ENCODE results near the gene LYPD6. TPM values are rescaled to one million over a fixed set of nuclear protein-coding genes. Genes with fewer than 3 reads are reported as not detected.
"Not testable (repeated sequence)": the region's sequence is repeated elsewhere in the genome, so short reads cannot be mapped to it uniquely, and the experiment has no call there.

LYPD6 gene
- total RNA-seq, 1 donor from 2014 or later, result not detected

DNA sequence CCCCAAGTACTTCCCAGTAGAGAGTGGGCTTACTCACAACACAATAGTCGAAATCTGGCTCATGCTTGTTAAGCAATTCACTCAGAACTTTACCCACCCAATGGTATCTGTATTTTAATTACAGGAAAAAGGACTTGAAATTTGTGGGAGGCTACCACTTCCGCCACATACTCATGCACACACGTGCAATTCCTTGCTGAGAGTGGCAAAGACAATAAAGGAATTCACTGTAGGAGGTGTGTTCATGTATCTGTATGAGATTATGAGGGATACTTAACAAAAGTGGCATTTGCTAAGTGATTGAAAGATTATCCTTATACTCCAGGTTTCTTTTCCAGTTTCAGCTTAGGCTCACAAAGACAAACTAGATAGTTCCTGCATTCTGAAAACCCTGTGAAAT lies 14.9 kb upstream of the LYPD6 start:
- no peaks in the 10 kb centered on the region for H3K36me3 Mint-ChIP-seq (ENCODE audit: low read depth)
- ChIA-PET POLR2A (no interaction called here), CTCF (no interaction called here)
- no peak overlapping the region for H3K4me3 Mint-ChIP-seq
- no peaks in the 10 kb centered on the region for H3K9me3 Mint-ChIP-seq
- no peak for ATAC-seq (ENCODE audit: low read depth)
- TF ChIP-seq, protein P1, sequence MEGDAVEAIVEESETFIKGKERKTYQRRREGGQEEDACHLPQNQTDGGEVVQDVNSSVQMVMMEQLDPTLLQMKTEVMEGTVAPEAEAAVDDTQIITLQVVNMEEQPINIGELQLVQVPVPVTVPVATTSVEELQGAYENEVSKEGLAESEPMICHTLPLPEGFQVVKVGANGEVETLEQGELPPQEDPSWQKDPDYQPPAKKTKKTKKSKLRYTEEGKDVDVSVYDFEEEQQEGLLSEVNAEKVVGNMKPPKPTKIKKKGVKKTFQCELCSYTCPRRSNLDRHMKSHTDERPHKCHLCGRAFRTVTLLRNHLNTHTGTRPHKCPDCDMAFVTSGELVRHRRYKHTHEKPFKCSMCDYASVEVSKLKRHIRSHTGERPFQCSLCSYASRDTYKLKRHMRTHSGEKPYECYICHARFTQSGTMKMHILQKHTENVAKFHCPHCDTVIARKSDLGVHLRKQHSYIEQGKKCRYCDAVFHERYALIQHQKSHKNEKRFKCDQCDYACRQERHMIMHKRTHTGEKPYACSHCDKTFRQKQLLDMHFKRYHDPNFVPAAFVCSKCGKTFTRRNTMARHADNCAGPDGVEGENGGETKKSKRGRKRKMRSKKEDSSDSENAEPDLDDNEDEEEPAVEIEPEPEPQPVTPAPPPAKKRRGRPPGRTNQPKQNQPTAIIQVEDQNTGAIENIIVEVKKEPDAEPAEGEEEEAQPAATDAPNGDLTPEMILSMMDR (IDR thresholded peaks at IDR 0.05), result no peak
- H3K4me1 Mint-ChIP-seq, result peaks cover 4% of the 10 kb centered on the region
- intact Hi-C loops (cut with micrococcal nuclease), result no loop called here
- H3K27ac Mint-ChIP-seq, result no peak overlapping the region
- no peak for DNase-seq
- peaks cover 11% of the 10 kb centered on the region for H3K27me3 Mint-ChIP-seq

DNA sequence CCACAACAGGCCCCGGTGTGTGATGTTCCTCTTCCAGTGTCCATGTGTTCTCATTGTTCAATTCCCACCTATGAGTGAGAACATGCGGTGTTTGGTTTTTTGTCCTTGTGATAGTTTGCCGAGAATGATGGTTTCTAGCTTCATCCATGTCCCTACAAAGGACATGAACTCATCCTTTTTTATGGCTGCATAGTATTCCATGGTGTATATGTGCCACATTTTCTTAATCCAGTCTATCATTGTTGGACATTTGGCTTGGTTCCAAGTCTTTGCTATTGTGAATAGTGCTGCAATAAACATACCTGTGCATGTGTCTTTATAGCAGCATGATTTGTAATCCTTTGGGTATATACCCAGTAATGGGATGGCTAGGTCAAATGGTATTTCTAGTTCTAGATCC lies 11.8 kb upstream of the LYPD6 start:
- POLR2A ChIA-PET; H3K27me3 Mint-ChIP-seq; CTCF ChIA-PET; intact Hi-C loops (cut with micrococcal nuclease); H3K27ac Mint-ChIP-seq; H3K4me1 Mint-ChIP-seq; ATAC-seq (ENCODE audit: low read depth); H3K36me3 Mint-ChIP-seq (ENCODE audit: low read depth); H3K4me3 Mint-ChIP-seq; H3K9me3 Mint-ChIP-seq; DNase-seq: not testable (repeated sequence)

DNA sequence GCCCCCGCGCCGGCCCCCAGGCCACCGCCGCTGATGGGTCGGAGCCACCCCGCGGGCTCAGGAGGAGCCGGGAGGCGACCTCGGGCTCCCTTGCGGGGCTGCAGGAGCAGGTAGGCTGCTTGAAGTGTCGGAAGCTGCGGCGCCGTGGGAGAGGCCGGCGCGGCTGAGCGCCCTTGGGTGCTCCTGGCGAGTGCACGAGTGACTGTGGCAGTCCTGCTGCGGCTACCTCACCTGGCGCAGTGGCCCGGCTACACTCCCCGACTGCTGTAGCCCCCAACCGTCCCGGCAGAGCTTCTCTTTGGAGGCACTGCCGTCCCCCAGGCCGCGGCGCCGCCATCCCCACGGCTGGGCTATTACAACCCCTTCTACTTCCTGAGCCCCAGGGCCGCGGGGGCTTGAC lies 10.0 kb upstream of the LYPD6 start:
- intact Hi-C loops (cut with micrococcal nuclease), result no loop called here
- Mint-ChIP-seq H3K9me3 (no peaks in the 10 kb centered on the region), H3K27me3 (peaks cover 2% of the 10 kb centered on the region), H3K4me1 (no peaks in the 10 kb centered on the region), H3K36me3 (ENCODE audit: low read depth) (no peaks in the 10 kb centered on the region), H3K4me3 (no peak overlapping the region), H3K27ac (no peak overlapping the region)
- CTCF ChIA-PET, result no interaction called here
- TF ChIP-seq, protein P1 (IDR thresholded peaks at IDR 0.05), result no peak
- DNase-seq (no peak), ATAC-seq (ENCODE audit: low read depth) (no peak)
- POLR2A ChIA-PET, result no interaction called here

DNA sequence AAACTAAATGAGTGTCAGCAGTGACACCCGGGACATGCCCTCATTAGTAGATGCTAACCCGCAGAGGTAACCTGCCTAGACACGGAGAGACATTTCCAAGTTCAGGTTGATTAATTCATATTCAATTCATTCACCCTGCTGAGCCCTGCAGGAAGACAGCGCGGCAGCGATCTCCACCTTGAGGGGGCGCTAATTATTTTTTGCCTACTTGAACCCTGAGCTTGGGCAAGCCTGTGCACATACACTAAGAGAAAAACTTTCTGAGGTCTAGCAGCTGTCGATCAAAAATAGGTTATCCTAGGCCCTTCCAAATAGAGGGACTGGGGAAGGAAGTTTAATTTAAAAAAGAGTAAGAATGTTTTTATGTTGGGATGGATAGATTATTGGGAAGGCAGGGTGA lies 1.3 kb upstream of the LYPD6 start:
- intact Hi-C loops (cut with micrococcal nuclease), result no loop called here
- ChIA-PET CTCF (no interaction called here), POLR2A (no interaction called here)
- Mint-ChIP-seq H3K4me1 (peaks cover 16% of the 10 kb centered on the region), H3K9me3 (peaks cover 3% of the 10 kb centered on the region), H3K36me3 (ENCODE audit: low read depth) (no peaks in the 10 kb centered on the region), H3K27ac (no peak overlapping the region), H3K4me3 (peak overlapping the region; percentile 74), H3K27me3 (peaks cover 40% of the 10 kb centered on the region)
- ATAC-seq (ENCODE audit: low read depth) (no peak), DNase-seq (no peak)
- TF ChIP-seq, protein P1 (IDR thresholded peaks at IDR 0.05), result no peak

DNA sequence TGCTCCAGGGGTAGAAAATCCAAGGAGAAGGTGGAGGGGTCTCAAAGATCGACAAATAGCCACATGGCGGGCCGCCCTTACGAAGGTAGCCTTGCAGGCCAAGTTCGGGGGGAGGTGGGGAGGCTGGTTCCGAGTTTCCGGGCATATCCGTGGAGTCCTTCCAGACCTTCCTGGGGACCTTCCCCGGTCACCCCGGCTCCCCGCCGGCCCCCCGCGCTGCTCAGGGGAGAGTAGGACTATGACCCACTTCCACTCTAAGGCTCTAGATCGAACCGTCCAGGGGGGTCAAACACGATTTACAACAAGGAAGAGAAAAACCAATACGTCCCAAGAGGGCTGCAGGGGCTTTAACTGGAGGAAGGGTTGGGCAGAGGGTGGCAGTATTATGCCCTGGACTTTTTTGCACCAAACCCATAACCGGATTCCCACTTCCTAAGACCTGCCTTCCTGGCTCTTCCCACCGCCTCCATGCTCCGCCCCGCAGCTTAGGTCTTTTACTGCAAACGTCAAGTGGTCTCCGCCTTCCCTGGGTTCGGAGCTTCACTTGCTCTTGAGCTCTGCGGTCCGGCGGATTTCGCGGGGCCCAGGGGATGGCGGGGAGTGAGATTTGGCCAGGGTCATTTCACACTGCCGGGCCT lies 779 bp upstream of the LYPD6 start:
- Mint-ChIP-seq H3K9me3 (peaks cover 3% of the 10 kb centered on the region), H3K27me3 (peaks cover 44% of the 10 kb centered on the region), H3K36me3 (ENCODE audit: low read depth) (no peaks in the 10 kb centered on the region), H3K4me1 (peaks cover 16% of the 10 kb centered on the region), H3K27ac (no peak overlapping the region), H3K4me3 (peak overlapping the region; percentile 74)
- ChIA-PET CTCF (no interaction called here), POLR2A (no interaction called here)
- TF ChIP-seq, protein P1 (IDR thresholded peaks at IDR 0.05), result no peak
- ATAC-seq (ENCODE audit: low read depth) (no peak), DNase-seq (no peak)
- intact Hi-C loops (cut with micrococcal nuclease), result loop anchor here (1.0 kb wide), 1 partner anchor 308 kb away; no protein-coding TSS in a partner anchor

DNA sequence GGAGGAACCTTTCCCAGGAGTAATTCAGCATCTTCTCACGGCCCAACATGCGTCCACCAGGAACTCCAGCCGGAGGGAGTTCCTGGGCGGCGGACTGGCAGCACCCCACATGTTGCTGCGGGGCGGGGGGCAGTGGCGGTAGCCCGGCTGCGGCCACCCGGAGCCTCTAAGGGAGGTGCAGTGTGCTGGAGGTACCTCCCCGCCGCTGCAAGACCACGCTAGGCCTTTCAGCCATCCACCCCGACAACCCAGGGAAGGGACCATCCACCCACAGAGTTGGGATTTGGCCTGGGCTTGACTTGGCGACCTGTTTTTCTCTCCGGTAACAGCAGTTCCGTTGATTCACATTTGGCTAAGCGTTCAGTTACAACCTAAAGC lies 625 bp downstream of the LYPD6 start:
- intact Hi-C loops (cut with micrococcal nuclease), result no loop called here
- Mint-ChIP-seq H3K4me1 (peaks cover 16% of the 10 kb centered on the region), H3K27me3 (peaks cover 43% of the 10 kb centered on the region), H3K9me3 (peaks cover 3% of the 10 kb centered on the region), H3K27ac (no peak overlapping the region), H3K4me3 (peak overlapping the region; percentile 53), H3K36me3 (ENCODE audit: low read depth) (no peaks in the 10 kb centered on the region)
- ChIA-PET CTCF (no interaction called here), POLR2A (no interaction called here)
- ATAC-seq (ENCODE audit: low read depth) (no peak), DNase-seq (no peak)
- TF ChIP-seq, protein P1 (IDR thresholded peaks at IDR 0.05), result no peak

All from activated B cell treated with CpG ODN at 0.5 μM for 24 hours (primary cell).